Ecto neural progenitor cell (in vitro differentiated cells): ENCODE measurements around the gene NKAPD1.
A peak's percentile ranks its signal among the peaks of the same experiment; 100 is the strongest.
"Not testable (repeated sequence)": the region's sequence is repeated elsewhere in the genome, so short reads cannot be mapped to it uniquely, and the experiment has no call there.

Experiments used
- DNase-seq: peaks from one replicate; pipeline ENCODE4 v3.0.0-alpha.2; 2018; ENCODE audit warnings: low spot score

Gene NKAPD1

GRCh38 chr11:112086422-112087191, 12.5 kb downstream of the NKAPD1 start, which contains the start of the genes SDHD and TIMM8B:
TSS of gene SDHD (plus strand) at chr11:112086873. CDS start at chr11:112086908, 35 bp downstream.
TSS of gene TIMM8B (minus strand) at chr11:112086756. CDS start at chr11:112086723, 33 bp downstream.
- peak; percentile 97 for DNase-seq

DNA sequence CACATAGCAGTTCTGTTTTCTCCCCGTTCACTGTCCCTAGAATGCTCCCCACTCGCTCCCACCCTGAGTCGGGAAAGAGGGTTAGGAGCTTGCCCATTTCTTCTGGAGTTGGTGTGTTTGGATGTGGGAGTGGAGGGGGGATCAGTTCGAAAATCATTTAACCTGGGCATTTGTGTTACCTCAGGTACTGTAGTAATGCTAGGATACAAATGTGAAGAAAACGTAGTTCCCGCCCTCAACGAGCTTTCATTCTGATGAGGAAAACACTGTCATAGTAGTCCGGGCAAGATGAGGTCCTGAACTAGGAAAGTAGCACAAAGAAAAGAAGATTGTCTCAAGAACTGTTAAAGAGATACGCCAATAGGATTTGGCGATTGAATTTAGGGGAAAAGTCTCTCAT, 13.1 kb downstream of the NKAPD1 start:
- no peak for DNase-seq

- DNase-seq = not testable (repeated sequence)
These were observed 21.2 kb downstream of the NKAPD1 start for GRCh38 chr11:112095302-112095701.

GRCh38 chr11:112096194-112096593, 22.1 kb downstream of the NKAPD1 start:
- no peak for DNase-seq

DNA sequence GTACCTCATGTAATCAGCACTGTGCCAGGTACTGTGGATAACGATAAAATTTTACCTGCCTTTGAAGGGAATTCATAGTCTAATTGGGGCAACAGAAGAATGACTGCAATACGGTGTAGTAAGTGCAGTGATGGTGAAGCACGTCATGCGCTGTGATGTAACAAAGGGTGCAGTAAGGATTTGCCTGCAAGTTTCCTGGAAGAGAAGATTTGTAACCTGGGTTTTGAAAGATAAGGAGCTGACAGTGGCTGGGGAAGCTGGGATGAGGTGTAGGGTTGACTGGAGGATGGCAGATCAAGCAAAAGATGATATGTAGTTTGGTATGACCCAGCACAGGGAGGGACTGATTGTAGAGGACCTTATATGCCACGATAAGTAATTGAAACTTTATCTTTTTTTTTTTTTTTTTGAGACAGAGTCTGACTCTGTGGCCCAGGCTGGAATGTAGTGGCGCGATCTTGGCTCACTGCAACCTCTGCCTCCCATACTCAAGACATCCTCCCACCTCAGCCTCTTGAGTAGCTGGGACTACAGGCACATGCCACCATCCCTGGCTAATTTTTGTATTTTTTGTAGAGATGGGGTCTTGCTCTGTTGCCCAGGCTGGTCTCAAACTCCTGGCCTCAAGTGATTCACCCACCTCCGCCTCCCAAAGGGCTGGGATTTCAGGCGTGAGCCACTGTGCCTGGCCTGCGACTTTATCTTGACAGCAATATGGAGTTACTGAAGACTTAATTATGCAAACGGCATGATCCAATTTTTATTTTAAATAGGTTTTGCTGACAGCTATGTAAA, 23.8 kb downstream of the NKAPD1 start:
- DNase-seq = no peak

DNA sequence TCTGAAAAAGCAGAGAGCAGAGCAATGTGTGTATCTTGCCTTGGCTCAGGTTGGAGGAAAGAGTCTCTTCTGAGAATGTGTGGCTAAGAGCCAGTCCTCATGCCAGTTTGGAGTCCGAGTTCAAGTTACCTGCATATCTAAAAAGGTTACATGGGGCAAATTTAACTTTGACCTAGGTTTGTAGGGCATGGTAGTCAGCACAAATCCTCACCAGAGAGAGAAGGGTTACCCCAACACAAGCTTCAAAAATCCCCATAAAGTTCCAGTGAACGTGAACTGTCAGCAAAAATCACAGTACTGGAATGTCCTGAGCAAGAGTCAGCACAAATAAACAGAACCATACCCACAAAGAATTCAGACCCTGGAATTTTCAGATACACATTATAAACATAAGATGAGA, 26.4 kb downstream of the NKAPD1 start:
- DNase-seq = no peak

DNA sequence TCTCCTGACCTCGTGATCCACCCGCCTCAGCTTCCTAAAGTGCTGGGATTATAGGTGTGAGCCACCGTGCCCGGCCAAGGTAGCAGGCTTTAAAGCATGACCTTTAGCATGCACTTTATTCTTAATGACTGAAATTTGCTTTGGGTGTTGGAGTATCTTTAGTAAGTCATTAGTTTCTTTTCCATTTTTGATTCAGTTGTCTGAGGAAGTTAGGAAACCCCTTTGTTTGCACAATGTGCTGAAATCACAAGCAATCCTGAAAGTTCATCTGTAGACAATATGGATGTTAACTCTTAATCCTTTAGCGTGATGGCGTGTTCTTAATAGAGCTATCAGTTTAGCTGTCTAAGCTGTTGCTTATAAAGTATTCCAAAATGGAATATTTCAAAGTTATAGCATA, 29.3 kb downstream of the NKAPD1 start:
- no peak for DNase-seq

GRCh38 chr11:112106070-112106469, 32.0 kb downstream of the NKAPD1 start:
- no peak for DNase-seq

DNA sequence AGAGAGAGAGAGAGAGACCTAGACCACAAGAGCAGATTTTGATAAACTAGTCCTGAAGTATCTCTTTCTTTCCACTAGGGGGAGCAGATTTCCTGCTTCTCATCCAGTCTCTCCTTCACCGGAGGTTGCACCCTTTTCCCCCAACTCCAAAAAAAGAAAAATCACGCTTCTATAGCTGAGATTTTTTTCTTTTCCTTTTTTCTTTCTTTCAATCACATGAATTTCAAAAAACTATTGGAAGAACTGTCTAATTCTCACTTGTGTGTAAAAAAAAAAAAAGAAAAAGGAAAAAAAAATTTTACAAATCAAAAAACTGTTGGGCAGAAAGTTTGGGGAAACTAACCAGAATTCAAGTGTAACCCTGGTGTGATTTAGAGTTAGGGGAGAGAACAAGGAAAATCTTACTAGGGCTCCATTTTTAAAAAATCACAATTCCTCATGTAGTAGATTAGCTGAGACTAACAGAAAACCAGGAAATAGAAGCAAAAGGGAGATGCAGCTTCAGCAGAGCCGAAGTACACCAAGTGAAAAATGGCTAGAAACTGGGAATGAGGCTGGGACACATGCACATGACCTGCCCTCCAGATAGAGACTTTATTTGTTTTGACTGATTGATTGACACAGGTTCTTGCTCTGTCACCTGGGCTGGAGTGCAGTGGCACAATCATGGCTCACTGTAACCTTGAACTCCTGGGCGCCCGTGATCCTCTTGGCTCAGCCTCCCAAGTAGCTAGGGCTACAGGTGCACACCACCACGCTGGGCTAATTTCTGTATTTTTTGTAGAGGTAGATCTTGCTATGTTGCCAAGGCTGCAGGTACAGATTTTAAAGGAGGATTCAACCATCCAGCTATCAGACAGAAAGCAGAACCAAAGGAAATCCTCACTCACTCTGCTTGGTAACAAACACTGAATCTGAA, 39.7 kb downstream of the NKAPD1 start:
- no peak for DNase-seq

GRCh38 chr11:112114460-112114859, 40.4 kb downstream of the NKAPD1 start:
- DNase-seq = no peak

DNA sequence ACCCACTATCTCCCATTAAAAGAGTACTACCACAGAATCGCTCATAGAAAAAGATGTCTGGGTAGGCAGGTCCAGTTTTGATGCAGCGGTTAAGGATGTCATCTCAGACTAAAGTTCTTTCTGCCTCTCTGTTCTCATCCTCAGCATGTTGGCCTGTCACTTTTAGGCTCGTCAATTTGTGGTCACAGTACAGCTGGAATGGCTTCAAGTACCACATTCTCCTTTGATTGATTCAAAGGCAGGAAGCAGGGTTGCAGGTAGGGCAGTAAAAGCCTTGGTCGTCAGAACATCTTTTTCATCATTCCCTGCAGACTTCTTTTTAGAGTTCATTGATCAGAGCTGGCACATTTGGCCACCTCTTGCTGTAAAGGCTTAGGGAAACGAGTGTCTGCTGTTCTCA, 41.3 kb downstream of the NKAPD1 start:
- DNase-seq = no peak

DNA sequence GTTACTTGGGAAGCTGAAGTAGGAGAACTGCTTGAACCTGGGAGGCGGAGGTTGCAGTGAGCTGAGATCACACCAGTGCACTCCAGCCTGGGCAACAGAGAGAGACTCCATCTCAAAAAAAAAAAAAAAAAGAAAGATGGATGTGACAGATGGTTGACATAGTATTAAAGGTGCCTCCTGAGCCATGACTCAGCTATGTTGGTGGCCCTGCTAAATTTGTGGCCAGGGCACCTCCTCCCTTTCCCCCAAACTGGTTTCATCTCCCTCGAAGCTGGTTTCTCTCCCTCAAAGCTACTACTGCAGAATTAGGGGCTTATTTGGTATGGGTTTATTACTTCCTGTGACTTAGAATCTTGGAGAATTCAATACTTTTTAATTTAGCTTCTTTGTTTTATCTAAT, 44.1 kb downstream of the NKAPD1 start:
- no peak for DNase-seq

DNA sequence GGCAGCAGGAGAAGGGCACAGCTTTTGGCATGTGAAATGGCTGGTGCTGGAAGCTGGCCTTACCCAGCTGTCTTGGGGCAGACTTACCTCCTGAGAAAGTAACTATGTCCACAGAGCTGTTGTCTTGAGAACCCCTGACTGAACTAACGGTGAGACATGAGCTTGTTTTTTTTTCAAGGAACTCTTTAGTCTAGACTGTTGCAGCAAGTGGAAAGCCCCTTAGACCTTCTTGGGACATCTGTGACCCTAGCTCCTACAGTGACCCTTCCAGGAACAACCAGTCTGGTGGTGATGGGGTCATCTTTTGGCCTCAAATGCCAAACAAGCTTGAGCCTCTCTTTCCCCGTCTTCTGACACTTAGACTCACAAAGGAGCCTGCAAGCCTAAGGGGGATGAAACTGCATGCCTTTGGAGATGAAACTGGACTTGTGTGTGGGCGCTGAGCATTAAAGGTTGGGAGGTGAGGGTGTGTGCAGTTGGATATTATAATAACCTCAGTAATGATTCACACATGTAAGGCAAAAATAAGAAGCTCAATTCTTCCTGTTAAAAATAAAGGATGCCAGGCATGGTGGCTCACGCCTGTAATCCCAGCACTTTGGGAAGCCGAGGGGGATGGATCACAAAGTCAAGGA, 48.0 kb downstream of the NKAPD1 start:
- DNase-seq = no peak

DNA sequence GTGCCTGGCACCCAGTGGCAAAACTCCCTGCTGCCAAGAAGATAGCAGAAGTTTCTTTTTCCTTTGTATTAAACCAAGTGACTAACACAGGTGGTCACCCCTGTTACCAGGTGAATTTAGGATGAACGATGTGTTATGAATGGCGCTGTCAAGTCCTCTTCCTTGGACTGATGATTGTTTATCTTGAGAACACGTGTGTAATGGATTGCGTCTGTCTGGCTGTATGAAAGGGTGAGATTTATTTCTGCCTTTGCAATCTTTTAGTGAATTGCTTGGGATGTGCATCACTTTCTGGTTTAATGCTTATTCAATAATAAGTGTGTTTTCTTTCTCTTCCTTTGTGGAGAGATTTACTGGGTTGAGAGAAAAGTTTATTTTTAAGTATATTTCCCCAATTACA, 49.0 kb downstream of the NKAPD1 start:
- no peak for DNase-seq

DNA sequence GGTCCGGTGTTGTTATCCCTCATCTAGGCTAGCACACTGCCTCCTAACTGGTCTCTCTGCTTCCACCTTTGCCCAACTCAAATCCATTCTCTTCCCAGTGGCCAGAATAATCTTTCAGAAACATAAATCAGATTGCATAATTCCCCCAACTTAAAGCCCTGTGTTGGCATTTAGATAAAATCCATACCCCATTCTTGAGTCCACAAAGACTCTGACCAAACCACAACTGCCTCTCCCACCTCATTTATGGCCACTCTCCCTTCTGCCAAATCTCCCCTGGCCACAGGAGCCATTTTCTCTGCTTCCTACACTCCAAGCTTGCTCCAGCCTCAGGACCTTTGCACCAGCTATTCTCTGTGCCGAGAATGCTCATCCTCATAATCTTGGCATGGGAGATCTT, 53.0 kb downstream of the NKAPD1 start:
- DNase-seq = no peak

DNA sequence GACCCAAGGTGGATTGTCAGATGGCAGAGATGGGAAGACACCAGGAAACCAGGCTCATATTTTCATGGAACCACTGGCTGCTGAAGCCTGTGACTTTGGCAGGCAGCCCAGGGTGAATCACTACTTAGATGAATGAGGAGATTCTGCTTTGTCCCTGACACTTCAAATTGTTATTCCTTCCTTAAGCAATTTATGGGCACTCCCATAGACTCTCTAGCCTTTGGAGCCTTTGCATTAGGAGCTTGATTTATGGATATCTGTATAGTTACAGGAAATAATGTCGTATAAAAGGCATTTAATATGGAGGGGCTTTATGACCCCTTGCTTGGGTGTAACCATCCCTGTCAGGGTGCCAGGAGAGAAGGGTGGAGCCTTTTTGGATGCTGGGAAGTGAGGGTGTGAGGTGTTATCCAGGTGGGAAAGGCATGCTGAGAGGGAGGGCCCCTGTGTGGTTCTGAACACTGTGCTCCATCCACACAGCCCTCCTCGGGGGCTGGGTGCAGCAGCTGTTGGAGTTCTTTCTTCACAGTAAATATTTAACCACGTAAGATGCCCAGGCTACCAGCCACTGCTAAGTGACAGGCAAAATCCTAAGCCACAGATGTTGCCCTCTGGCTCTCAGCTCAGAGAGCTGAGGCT, 54.5 kb downstream of the NKAPD1 start:
- DNase-seq = no peak

DNA sequence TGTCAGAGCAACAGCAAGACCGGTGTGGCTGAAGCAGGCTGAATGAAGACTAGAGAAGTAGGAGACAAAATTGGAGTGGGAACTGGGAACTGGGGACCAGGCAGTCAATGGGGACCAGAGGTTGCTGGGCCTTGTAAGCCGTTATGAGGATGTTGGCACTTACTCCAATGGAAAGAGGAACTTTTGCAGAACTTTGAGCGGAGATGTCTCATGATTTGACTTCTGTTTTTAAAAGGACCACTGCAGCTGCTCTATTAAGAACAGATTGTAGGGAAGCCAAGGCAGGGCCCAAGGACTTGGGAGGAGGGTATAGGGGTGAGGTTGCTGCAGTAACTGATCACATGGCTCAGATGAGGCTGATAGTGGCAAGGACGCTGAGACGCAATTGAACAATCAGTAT, 55.6 kb downstream of the NKAPD1 start:
- no peak for DNase-seq

- no peak for DNase-seq
These were observed 58.6 kb downstream of the NKAPD1 start for GRCh38 chr11:112132737-112133136.

DNA sequence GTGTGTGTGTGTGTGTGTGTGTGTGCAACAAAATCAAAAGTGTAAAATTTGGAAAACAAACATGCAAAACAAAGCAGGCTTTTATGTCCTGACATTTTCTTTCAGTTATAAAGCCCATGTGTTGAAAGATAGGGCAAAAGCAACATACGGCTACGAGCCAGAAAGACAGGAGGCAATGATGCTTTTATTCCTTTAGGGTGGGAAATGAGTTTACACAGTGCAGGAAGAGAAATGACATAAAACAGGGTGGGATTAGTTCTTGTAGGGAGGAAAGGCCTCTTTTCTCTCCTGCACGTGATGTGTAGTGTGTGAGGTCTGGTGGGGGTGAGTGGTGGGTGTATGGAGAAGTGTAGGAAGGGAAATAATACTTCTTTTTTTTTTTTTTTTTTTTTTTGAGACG, 60.4 kb downstream of the NKAPD1 start:
- DNase-seq = no peak
